ENCODE results near the gene RNASEH2A. TPM values are rescaled to one million over a fixed set of nuclear protein-coding genes. Genes with fewer than 3 reads are reported as not detected.

Gene RNASEH2A
- total and polyA plus RNA-seq, 2 of the 4 experiments (the other 2 are of a cell fraction), result 34.9 to 44.6 TPM

DNA sequence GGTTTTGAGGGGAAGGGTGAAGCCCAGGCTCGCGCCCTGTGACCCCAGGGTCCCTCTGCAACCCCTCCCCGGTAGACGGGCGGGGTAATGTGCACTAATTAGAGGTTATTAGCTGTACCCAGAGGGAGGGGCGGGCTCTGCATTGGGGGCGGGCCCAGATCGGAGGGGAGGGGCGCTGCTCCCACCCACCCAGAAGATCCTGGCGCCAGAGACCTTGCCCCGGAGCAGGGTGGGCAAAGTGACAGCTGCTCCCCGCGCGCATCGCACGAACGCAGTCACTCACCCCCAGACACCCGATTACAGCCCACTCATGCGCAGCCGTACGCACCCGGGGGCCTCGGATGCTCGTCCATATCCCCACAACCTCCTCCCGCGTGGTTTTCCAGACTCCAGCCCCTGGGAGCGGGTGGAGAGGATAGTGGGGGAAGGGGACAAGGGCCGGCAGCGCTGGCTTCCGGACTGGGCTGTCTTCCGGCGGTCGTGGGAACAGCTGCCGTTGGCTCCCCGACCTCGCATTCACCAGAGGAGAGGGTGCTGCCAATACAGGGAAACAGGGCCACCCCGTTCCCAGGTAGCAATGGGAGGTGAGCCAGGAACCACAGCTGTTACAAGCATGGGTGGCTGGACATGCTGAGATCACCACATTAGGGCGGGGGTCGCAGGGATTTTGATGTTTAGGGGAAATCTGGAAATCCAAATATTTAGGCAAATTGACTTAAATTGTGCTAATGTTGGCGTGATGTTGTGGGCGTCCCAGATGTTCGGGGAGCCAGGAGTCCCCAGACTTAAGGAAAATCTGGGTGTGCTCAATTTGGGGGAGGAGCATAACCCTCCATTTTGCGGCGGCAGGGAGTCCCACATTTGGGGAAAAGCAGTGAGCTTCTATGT is 28.1 kb upstream of the RNASEH2A start:
- peak overlapping the region; percentile 87 for H3K18ac ChIP-seq (ENCODE audit: low read depth, low read length)
- peaks cover 30% of the 10 kb centered on the region for H3K4me1 ChIP-seq (ENCODE audit: control insufficient read depth, insufficient read depth, low read length)
- no peaks in the 10 kb centered on the region for H3K9me3 ChIP-seq (ENCODE audit: control insufficient read depth, insufficient read depth, low read length)
- no TSS peak for BruUV-seq (replicated peaks)
- peak overlapping the region; percentile 28 for H2BK20ac ChIP-seq (ENCODE audit: low read depth, low read length)
- H2AK5ac ChIP-seq (ENCODE audit: low read depth, low read length), result peak overlapping the region; percentile 99
- H3K23ac ChIP-seq (ENCODE audit: low read depth, low read length), result peak overlapping the region; percentile 95
- H4K20me1 ChIP-seq (ENCODE audit: insufficient read depth, low read length), result peaks cover 3% of the 10 kb centered on the region; the same call in 1 of the 2 replicates
- peak; percentile 75 for DNase-seq
- peak overlapping the region; percentile 98 for H4K91ac ChIP-seq (ENCODE audit: insufficient read depth, low read depth, low read length)
- peak overlapping the region; percentile 88 for H2BK5ac ChIP-seq (ENCODE audit: low read depth, low read length, poor library complexity, severe bottlenecking)
- H4K5ac ChIP-seq (ENCODE audit: low read depth, low read length), result peak overlapping the region; percentile 88
- in situ Hi-C loops (cut with MboI; ENCODE audit: low sequenced_read_pairs) (loop anchor here (25.0 kb wide), 1 partner anchor 1059 kb away; no protein-coding TSS in a partner anchor), dilution Hi-C loops (cut with HindIII; ENCODE audit: low sequenced_read_pairs, unreplicated experiment) (no loop called here), intact Hi-C loops (cut with micrococcal nuclease) (no loop called here)
- peak overlapping the region; percentile 84 for H3K4me2 ChIP-seq (ENCODE audit: low read depth, low read length)
- H3K9me1 ChIP-seq (ENCODE audit: insufficient read depth, low read length), result peaks cover 26% of the 10 kb centered on the region
- peak overlapping the region; percentile 96 for H3K14ac ChIP-seq (replicated peaks; ENCODE audit: low read depth, low read length)
- H3K27me3 ChIP-seq (ENCODE audit: control insufficient read depth, insufficient read depth, low read length), result no peaks in the 10 kb centered on the region
- H3K79me1 ChIP-seq (ENCODE audit: low read depth in 1 of 2, low read length in 2 of 2), result peaks cover 0 to 44% of the 10 kb centered on the region in 2 experiments; a peak in 3 of 4 replicates
- H3K4ac ChIP-seq (ENCODE audit: low read depth, low read length), result peak overlapping the region; percentile 99
- peak overlapping the region; percentile 98 to 99 for H4K8ac ChIP-seq (ENCODE audit: low read depth in 2 of 2, low read length in 2 of 2)
- peak overlapping the region; percentile 79 for H3K56ac ChIP-seq (ENCODE audit: extremely low read depth, insufficient read depth, low read length)
- ChIA-PET POLR2A (ENCODE audit: unreplicated experiment) (interaction anchor here (1.0 to 2.5 kb wide), 3 partner anchors 13 to 17 kb away, joined by 9 to 13 read pairs (median 11); partner anchors contain the start of gene JUNB), CTCF (interaction anchor here (1.1 to 2.9 kb wide), 6 partner anchors 11 to 69 kb away, joined by 3 to 23 read pairs (median 12); partner anchors contain the start of gene JUNB)
- H3K36me3 ChIP-seq (ENCODE audit: control insufficient read depth, insufficient read depth, low read length), result no peaks in the 10 kb centered on the region
- 3% methylated on average over 8 of the region's 44 CpGs; no CpG with 5 or more reads in 1 of the 2 experiments for WGBS, 2 experiments (ENCODE audit: extremely low coverage in 2 of 2, insufficient read length in 1 of 2)
- peak overlapping the region; percentile 95 for H2BK120ac ChIP-seq (ENCODE audit: low read depth, low read length)
- H3K9ac ChIP-seq (ENCODE audit: low read depth, low read length), result peak overlapping the region; percentile 56
- peak overlapping the region; percentile 62 for H3K4me3 ChIP-seq (ENCODE audit: insufficient read depth, low read depth, low read length)
- H2AK9ac ChIP-seq (replicated peaks; ENCODE audit: low read depth, low read length, poor library complexity), result peak overlapping the region; percentile 98
- ATAC-seq (ENCODE audit: low read depth), result peak; percentile 41
- peak overlapping the region; percentile 82 for H3K27ac ChIP-seq (ENCODE audit: insufficient read depth, low read length)
- H2AFZ ChIP-seq (replicated peaks; ENCODE audit: low read length, poor library complexity), result peak overlapping the region; percentile 98
- peak overlapping the region; percentile 91; the same call in 2 of the 3 replicates for H2BK15ac ChIP-seq (ENCODE audit: low read depth, low read length)
- TF ChIP-seq CEBPB (IDR thresholded peaks at IDR 0.05; ENCODE audit: low read depth, low read length) (no peak), RCOR1 (IDR thresholded peaks at IDR 0.05; ENCODE audit: insufficient replicate concordance, low read length) (no peak), USF2 (IDR thresholded peaks at IDR 0.05; ENCODE audit: low read depth, low read length) (0 out of 2 replicates have a peak, but pooled peaks have one; percentile 7), BHLHE40 (IDR thresholded peaks at IDR 0.05; ENCODE audit: low read depth, low read length) (no peak), POLR2A (IDR thresholded peaks at IDR 0.05; ENCODE audit: low read depth, low read length) (peak; percentile 72), ELK1 (IDR thresholded peaks at IDR 0.05; ENCODE audit: borderline replicate concordance, low read depth, low read length) (no peak), SMC3 (IDR thresholded peaks at IDR 0.05; ENCODE audit: low read depth, low read length) (no peak), RAD21 (IDR thresholded peaks at IDR 0.05; ENCODE audit: low read length) (no peak), NFE2L2 (IDR thresholded peaks at IDR 0.05; ENCODE audit: low read depth, low read length) (peak; percentile 2; the same call in 1 of the 2 replicates), CTCF (conservative IDR thresholded peaks at IDR 0.05; ENCODE audit: low read depth, low read length) (no peak), MAZ (IDR thresholded peaks at IDR 0.05; ENCODE audit: borderline replicate concordance, low read depth, low read length) (peak; percentile 53), FOS (IDR thresholded peaks at IDR 0.05; ENCODE audit: low read depth, low read length) (0 out of 2 replicates have a peak, but pooled peaks have one; percentile 2)
